Measurements from ENCODE around the gene SLC22A15. TPM values are rescaled to one million over a fixed set of nuclear protein-coding genes. Genes with fewer than 3 reads are reported as not detected.

SLC22A15 gene
- total RNA-seq = under 1 TPM; 0.23 to 0.25 TPM

GRCh38 chr1:115976062-115976920, at the start of gene SLC22A15:
Gene SLC22A15, plus strand, starts transcription at chr1:115976513. Its CDS starts 115 bp downstream, at chr1:115976628.
- H3K4me1 Mint-ChIP-seq = no peaks in the 10 kb centered on the region
- POLR2A ChIA-PET = no interaction called here
- peak within 1 kb of the TSS; percentile 80 for H3K4me3 Mint-ChIP-seq
- peak within 1 kb of the TSS; percentile 55 for H3K27ac Mint-ChIP-seq
- ATAC-seq (peak; percentile 69), DNase-seq (peak; percentile 55)
- CTCF ChIA-PET = interaction anchor here (0.7 to 1.5 kb wide), 2 partner anchors 8 to 1219 kb away, joined by 4 to 8 read pairs; no protein-coding TSS in a partner anchor
- H3K36me3 Mint-ChIP-seq (ENCODE audit: low read depth) = no peaks in the 10 kb centered on the region
- peaks cover 44% of the 10 kb centered on the region for H3K27me3 Mint-ChIP-seq
- intact Hi-C loops (cut with DNase I, micrococcal nuclease) = loop anchor here in 1 of 2 experiments (10.0 kb wide), 1 partner anchor 361 kb away; no protein-coding TSS in a partner anchor
- no peaks in the 10 kb centered on the region for H3K9me3 Mint-ChIP-seq (ENCODE audit: low read depth)

DNA sequence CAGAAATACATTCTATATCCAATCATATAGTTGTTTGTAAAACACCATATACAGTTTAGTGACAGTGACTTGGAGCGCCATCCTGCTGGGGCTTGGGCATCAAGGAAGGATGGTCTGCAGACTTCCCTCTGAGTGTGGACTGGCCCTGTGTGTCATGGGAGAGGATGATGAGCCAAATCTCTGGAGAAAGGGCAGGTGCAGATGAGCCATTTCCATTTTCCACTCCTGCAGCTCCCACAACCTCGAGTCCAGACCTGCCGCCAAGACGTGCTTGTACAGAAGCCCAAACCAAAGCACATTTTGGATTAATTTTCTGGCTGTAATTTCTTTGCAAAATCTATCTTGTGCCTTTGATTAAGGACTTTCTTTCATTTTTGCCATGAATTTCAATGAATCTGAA, 48.3 kb upstream of the SLC22A15 start:
- POLR2A ChIA-PET = no interaction called here

DNA sequence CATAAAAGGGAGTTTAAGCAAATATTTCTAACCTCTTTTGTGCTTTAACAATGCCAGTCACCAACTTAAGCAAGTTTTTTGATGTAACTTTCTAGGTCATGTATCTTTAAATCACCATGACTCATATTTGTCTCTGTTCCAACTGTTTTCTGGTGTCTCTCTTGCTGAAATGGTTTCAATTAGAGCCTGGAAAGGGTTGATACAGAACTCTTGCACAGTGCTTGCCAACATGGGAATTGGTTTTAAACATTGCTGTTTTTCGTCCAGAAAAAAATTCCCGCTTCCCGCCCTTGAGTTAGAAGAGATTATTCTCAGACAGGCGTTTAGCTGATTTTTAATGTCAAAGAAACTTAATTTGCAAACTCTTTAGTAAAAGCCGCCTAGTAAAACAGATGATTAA, 46.4 kb upstream of the SLC22A15 start:
- no peak for ATAC-seq
- Mint-ChIP-seq H3K4me1 (peaks cover under 1% of the 10 kb centered on the region), H3K4me3 (no peak overlapping the region), H3K9me3 (ENCODE audit: low read depth) (peaks cover 3% of the 10 kb centered on the region), H3K27ac (no peak overlapping the region), H3K27me3 (no peaks in the 10 kb centered on the region), H3K36me3 (ENCODE audit: low read depth) (no peaks in the 10 kb centered on the region)
- intact Hi-C loops (cut with DNase I, micrococcal nuclease) = no loop called here
- CTCF ChIA-PET = interaction anchor here (1.0 kb wide), 1 partner anchor 91 kb away, joined by 3 read pairs; no protein-coding TSS in a partner anchor
- POLR2A ChIA-PET = no interaction called here
- DNase-seq = no peak

More for the DNA sequence above, 48.3 kb upstream of the SLC22A15 start:
- H3K27ac Mint-ChIP-seq = no peak overlapping the region
- H3K36me3 Mint-ChIP-seq (ENCODE audit: low read depth) = no peaks in the 10 kb centered on the region
- DNase-seq (no peak), ATAC-seq (no peak)
- no peak overlapping the region for H3K4me3 Mint-ChIP-seq
- CTCF ChIA-PET = no interaction called here
- peaks cover 4% of the 10 kb centered on the region for H3K4me1 Mint-ChIP-seq
- intact Hi-C loops (cut with DNase I, micrococcal nuclease) = no loop called here
- no peaks in the 10 kb centered on the region for H3K27me3 Mint-ChIP-seq
- H3K9me3 Mint-ChIP-seq (ENCODE audit: low read depth) = no peaks in the 10 kb centered on the region

DNA sequence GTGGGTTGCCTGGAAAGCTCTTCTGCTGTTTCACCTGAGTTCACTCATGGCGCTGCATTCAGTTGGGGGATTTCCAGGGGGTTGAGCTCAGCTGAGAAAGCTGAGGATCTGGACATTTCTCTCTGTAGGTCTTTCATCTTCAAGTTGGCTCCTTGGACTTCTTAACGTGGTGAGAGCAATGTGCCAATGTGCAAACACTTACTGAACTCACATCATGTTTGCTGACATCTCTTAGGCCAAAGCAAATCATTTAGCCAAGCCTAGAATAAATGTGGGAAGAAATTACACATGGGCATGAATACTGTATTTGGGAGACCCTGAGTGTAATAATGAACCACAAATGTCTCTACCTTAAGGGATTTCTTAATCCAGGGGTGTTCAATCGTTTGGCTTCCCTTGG, 42.7 kb upstream of the SLC22A15 start:
- intact Hi-C loops (cut with DNase I, micrococcal nuclease) = no loop called here
- Mint-ChIP-seq H3K4me3 (no peak overlapping the region), H3K4me1 (no peaks in the 10 kb centered on the region), H3K27me3 (peaks cover 5% of the 10 kb centered on the region), H3K9me3 (ENCODE audit: low read depth) (peaks cover 3% of the 10 kb centered on the region), H3K27ac (no peak overlapping the region), H3K36me3 (ENCODE audit: low read depth) (no peaks in the 10 kb centered on the region)
- POLR2A ChIA-PET = no interaction called here
- ATAC-seq (no peak), DNase-seq (no peak)
- CTCF ChIA-PET = interaction anchor here (0.6 to 1.2 kb wide), 2 partner anchors 8 to 12 kb away, joined by 3 to 5 read pairs; no protein-coding TSS in a partner anchor

- ChIA-PET POLR2A (no interaction called here), CTCF (no interaction called here)
- Mint-ChIP-seq H3K9me3 (ENCODE audit: low read depth) (peaks cover 3% of the 10 kb centered on the region), H3K27me3 (peaks cover 5% of the 10 kb centered on the region), H3K36me3 (ENCODE audit: low read depth) (no peaks in the 10 kb centered on the region), H3K4me1 (no peaks in the 10 kb centered on the region), H3K27ac (no peak overlapping the region), H3K4me3 (no peak overlapping the region)
- DNase-seq = no peak
- no peak for ATAC-seq
- intact Hi-C loops (cut with DNase I, micrococcal nuclease) = no loop called here
Measured at GRCh38 chr1:115939455-115939854, 36.9 kb upstream of the SLC22A15 start.

DNA sequence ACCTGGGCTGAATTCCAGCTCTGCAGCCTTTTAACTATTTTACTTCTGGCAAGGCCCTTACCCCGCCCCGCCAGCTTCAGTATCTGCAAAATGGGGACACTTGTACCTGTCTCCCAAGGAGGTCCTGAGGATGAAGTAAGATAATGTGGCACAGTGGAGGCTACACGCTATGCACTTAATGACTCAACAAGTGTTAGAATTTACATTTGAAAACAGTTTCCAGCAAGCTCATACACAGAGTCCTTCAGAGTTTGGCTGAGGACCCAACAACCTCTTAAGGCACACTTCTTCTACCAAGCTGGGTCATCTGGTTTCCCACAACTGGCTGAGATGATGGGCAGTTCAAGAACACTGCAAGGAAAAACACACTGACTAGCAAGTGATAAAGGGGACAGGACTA, 30.2 kb upstream of the SLC22A15 start:
- ChIA-PET POLR2A (no interaction called here), CTCF (interaction anchor here (1.6 kb wide), 1 partner anchor 13 kb away, joined by 3 read pairs; no protein-coding TSS in a partner anchor)
- Mint-ChIP-seq H3K4me3 (no peak overlapping the region), H3K27me3 (peaks cover 14% of the 10 kb centered on the region), H3K27ac (no peak overlapping the region), H3K4me1 (no peaks in the 10 kb centered on the region), H3K9me3 (ENCODE audit: low read depth) (no peaks in the 10 kb centered on the region), H3K36me3 (ENCODE audit: low read depth) (no peaks in the 10 kb centered on the region)
- no peak for DNase-seq
- intact Hi-C loops (cut with DNase I, micrococcal nuclease) = no loop called here
- ATAC-seq = no peak

GRCh38 chr1:115949156-115949555, 27.2 kb upstream of the SLC22A15 start:
- intact Hi-C loops (cut with DNase I, micrococcal nuclease) = no loop called here
- Mint-ChIP-seq H3K4me3 (no peak overlapping the region), H3K27ac (no peak overlapping the region), H3K9me3 (ENCODE audit: low read depth) (no peaks in the 10 kb centered on the region), H3K36me3 (ENCODE audit: low read depth) (no peaks in the 10 kb centered on the region), H3K27me3 (peaks cover 14% of the 10 kb centered on the region), H3K4me1 (peaks cover 3% of the 10 kb centered on the region)
- CTCF ChIA-PET = interaction anchor here (0.6 kb wide), 1 partner anchor 33 kb away, joined by 3 read pairs; no protein-coding TSS in a partner anchor
- ATAC-seq (no peak), DNase-seq (no peak)
- POLR2A ChIA-PET = no interaction called here

DNA sequence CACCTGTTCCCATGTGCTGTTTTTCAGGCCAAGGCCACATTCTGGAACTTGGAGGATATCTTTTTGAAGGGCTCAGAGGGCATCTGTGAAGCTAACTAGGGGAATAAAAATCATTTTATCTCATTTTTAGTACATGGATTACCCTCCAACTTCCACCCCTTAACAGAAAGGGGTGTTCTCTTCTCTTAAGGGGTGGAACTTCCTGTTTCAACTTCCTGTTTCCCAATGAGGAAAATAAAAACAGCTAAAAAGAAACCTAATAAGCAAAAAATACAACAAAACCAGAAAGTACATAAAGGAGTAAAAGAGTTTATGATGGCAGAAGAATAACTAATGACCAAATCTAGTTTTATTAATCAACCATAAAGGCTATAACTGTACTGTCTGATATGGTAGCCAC, 24.8 kb upstream of the SLC22A15 start:
- Mint-ChIP-seq H3K27ac (no peak overlapping the region), H3K27me3 (peaks cover 20% of the 10 kb centered on the region), H3K4me1 (peaks cover 3% of the 10 kb centered on the region), H3K9me3 (ENCODE audit: low read depth) (no peaks in the 10 kb centered on the region), H3K36me3 (ENCODE audit: low read depth) (no peaks in the 10 kb centered on the region), H3K4me3 (no peak overlapping the region)
- CTCF ChIA-PET = interaction anchor here (0.9 kb wide), 1 partner anchor 33 kb away, joined by 3 read pairs; no protein-coding TSS in a partner anchor
- DNase-seq (no peak), ATAC-seq (no peak)
- intact Hi-C loops (cut with DNase I, micrococcal nuclease) = no loop called here
- POLR2A ChIA-PET = interaction anchor here (0.6 kb wide), 1 partner anchor 224 kb away, joined by 3 read pairs; no protein-coding TSS in a partner anchor

DNA sequence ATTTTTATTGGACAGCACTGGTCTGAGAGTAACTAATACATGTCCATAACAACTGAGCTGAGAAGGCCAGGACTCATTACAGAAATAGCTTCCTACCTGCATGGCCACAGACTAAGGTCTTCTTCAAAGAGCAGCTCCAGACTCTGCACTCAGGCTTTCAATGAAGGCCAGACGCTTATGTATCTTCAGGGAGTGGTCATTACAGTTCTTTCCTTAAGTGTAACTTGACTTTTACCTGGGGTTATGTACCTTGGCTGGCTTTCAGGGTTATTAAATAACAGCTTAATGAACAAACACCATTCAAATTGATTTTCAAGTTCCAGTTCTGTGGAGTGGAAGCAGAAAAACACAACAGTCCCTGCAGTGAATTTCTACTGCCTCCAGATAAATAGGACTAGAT, 23.8 kb upstream of the SLC22A15 start:
- no peak overlapping the region for H3K27ac Mint-ChIP-seq
- peaks cover 3% of the 10 kb centered on the region for H3K4me1 Mint-ChIP-seq
- ChIA-PET POLR2A (no interaction called here), CTCF (no interaction called here)
- intact Hi-C loops (cut with DNase I, micrococcal nuclease) = no loop called here
- DNase-seq = no peak
- ATAC-seq = no peak
- no peaks in the 10 kb centered on the region for H3K36me3 Mint-ChIP-seq (ENCODE audit: low read depth)
- H3K9me3 Mint-ChIP-seq (ENCODE audit: low read depth) = no peaks in the 10 kb centered on the region
- peaks cover 21% of the 10 kb centered on the region for H3K27me3 Mint-ChIP-seq
- no peak overlapping the region for H3K4me3 Mint-ChIP-seq

- no peak overlapping the region for H3K4me3 Mint-ChIP-seq
- intact Hi-C loops (cut with DNase I, micrococcal nuclease) = no loop called here
- ATAC-seq = no peak
Measured at GRCh38 chr1:115953180-115953579, 23.1 kb upstream of the SLC22A15 start.

GRCh38 chr1:115954684-115955083, 21.6 kb upstream of the SLC22A15 start:
- Mint-ChIP-seq H3K9me3 (ENCODE audit: low read depth) (no peaks in the 10 kb centered on the region), H3K27me3 (peaks cover 17% of the 10 kb centered on the region)
- DNase-seq = no peak

More at GRCh38 chr1:115953180-115953579, 23.1 kb upstream of the SLC22A15 start:
- peaks cover 20% of the 10 kb centered on the region for H3K27me3 Mint-ChIP-seq
- peaks cover 3% of the 10 kb centered on the region for H3K4me1 Mint-ChIP-seq
- ChIA-PET POLR2A (no interaction called here), CTCF (no interaction called here)
- DNase-seq = no peak
- no peaks in the 10 kb centered on the region for H3K9me3 Mint-ChIP-seq (ENCODE audit: low read depth)
- no peak overlapping the region for H3K27ac Mint-ChIP-seq
- H3K36me3 Mint-ChIP-seq (ENCODE audit: low read depth) = no peaks in the 10 kb centered on the region

DNA sequence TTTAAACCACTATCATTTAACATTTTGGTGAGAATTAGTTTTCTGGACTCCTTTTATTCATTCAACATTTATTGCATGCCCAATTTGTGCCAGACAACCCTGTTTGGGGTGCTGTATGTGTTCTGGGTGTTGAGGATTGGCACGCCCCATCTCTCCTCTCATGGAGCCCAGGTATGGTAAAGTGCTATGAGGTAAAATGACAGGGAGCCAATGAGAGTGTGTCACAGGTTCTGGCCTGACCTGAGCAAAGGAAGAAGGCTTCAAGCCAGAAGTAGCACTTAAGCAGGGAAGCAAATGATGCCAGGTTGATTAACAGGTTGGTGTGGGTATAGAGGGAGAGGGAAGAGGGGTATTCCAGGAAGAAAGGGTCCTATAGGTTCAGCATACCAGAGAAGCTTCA, 21.1 kb upstream of the SLC22A15 start:
- ATAC-seq (no peak), DNase-seq (no peak)
- Mint-ChIP-seq H3K9me3 (ENCODE audit: low read depth) (no peaks in the 10 kb centered on the region), H3K27me3 (peaks cover 15% of the 10 kb centered on the region), H3K27ac (no peak overlapping the region), H3K36me3 (ENCODE audit: low read depth) (no peaks in the 10 kb centered on the region), H3K4me3 (no peak overlapping the region), H3K4me1 (peaks cover 3% of the 10 kb centered on the region)
- intact Hi-C loops (cut with DNase I, micrococcal nuclease) = no loop called here
- ChIA-PET POLR2A (no interaction called here), CTCF (no interaction called here)

More at GRCh38 chr1:115954684-115955083, 21.6 kb upstream of the SLC22A15 start:
- Mint-ChIP-seq H3K36me3 (ENCODE audit: low read depth) (no peaks in the 10 kb centered on the region), H3K27ac (no peak overlapping the region), H3K4me3 (no peak overlapping the region), H3K4me1 (peaks cover 3% of the 10 kb centered on the region)
- no peak for ATAC-seq
- intact Hi-C loops (cut with DNase I, micrococcal nuclease) = no loop called here
- POLR2A ChIA-PET = no interaction called here
- CTCF ChIA-PET = no interaction called here

All from activated CD4-positive, alpha-beta T cell treated with anti-CD3 and anti-CD28 coated beads for 36 hours (primary cell).